Upper lobe of right lung (tissue), 1 donor: ENCODE measurements around the gene GALNT3. TPM values are rescaled to one million over a fixed set of nuclear protein-coding genes. Genes with fewer than 3 reads are reported as not detected.

ENCODE experiments used
- ATAC-seq: fragments of 200-7000 bp; cut with Tn5 transposase; one replicate; pipeline ENCODE4 v1.9.1; 2020; ENCODE audit warnings: mild to moderate bottlenecking, moderate library complexity
- DNase-seq: peaks from one replicate; pipeline ENCODE4 v3.0.0-alpha.2; 2020
- H3K27ac ChIP-seq: fragments of 200-600 bp; one replicate; pipeline ENCODE4 v1.8.0; 2022
- H3K27me3 ChIP-seq: fragments of 200-600 bp; one replicate; pipeline ENCODE4 v1.8.0; 2022; ENCODE audit warnings: mild to moderate bottlenecking
- H3K36me3 ChIP-seq: fragments of 200-600 bp; one replicate; pipeline ENCODE4 v1.8.0; 2022
- H3K4me1 ChIP-seq: fragments of 200-600 bp; one replicate; pipeline ENCODE4 v1.8.0; 2022
- H3K4me3 ChIP-seq: fragments of 200-600 bp; one replicate; pipeline ENCODE4 v1.8.0; 2022; ENCODE audit warnings: mild to moderate bottlenecking
- H3K9me3 ChIP-seq: fragments of 200-600 bp; one replicate; pipeline ENCODE4 v1.8.0; 2022
- CTCF ChIP-seq: fragments of 200-600 bp; IDR thresholded peaks from one replicate; pipeline ENCODE4 v1.8.0; 2022; ENCODE audit warnings: antibody characterized with exemption
- intact Hi-C: fragments of 100-400 bp; cut with DNase I; formaldehyde crosslinking; loops from one replicate; pipeline ENCODE4 v1.11.0; 2022
- total RNA-seq: library from RNA; stranded (reverse); fragmentation: NEBNext Ultra II Directional; extraction: Animal tissue kit (Norgen Biotek cat#: 25700); gene quantifications from one replicate; pipeline ENCODE4 v1.2.1, GENCODE V29; 2021
- donor health status: DM: no; HTN: yes; CAD: no; lungs with severe emphysema.

GALNT3 gene
- total RNA-seq, 1 donor from 2014 or later = 25.8 TPM

- peak; percentile 60 for ATAC-seq
- no peak overlapping the region for H3K4me3 ChIP-seq
- no peak for DNase-seq
Observed at GRCh38 chr2:165743442-165743841, 50.6 kb downstream of the GALNT3 start.

GRCh38 chr2:165725421-165725820 is 68.6 kb downstream of the GALNT3 start:
- DNase-seq (no peak), ATAC-seq (no peak)
- H3K9me3 ChIP-seq = no peaks in the 10 kb centered on the region
- intact Hi-C loops = no loop called here
- TF ChIP-seq CTCF = no peak
- H3K36me3 ChIP-seq = no peaks in the 10 kb centered on the region
- peaks cover 6% of the 10 kb centered on the region for H3K27me3 ChIP-seq
- H3K4me1 ChIP-seq = no peaks in the 10 kb centered on the region
- H3K27ac ChIP-seq = no peak overlapping the region
- no peak overlapping the region for H3K4me3 ChIP-seq

More at GRCh38 chr2:165743442-165743841, 50.6 kb downstream of the GALNT3 start:
- intact Hi-C loops = no loop called here
- H3K36me3 ChIP-seq = no peaks in the 10 kb centered on the region
- no peak for TF ChIP-seq CTCF
- peaks cover 4% of the 10 kb centered on the region for H3K4me1 ChIP-seq
- no peaks in the 10 kb centered on the region for H3K9me3 ChIP-seq
- no peaks in the 10 kb centered on the region for H3K27me3 ChIP-seq
- H3K27ac ChIP-seq = no peak overlapping the region

GRCh38 chr2:165720511-165720910 is 73.5 kb downstream of the GALNT3 start:
- Histone ChIP-seq H3K36me3 (no peaks in the 10 kb centered on the region), H3K4me1 (no peaks in the 10 kb centered on the region), H3K27ac (no peak overlapping the region), H3K27me3 (peaks cover 6% of the 10 kb centered on the region), H3K9me3 (no peaks in the 10 kb centered on the region), H3K4me3 (no peak overlapping the region)
- TF ChIP-seq CTCF = no peak
- DNase-seq = no peak
- ATAC-seq = no peak
- intact Hi-C loops = no loop called here

- DNase-seq (no peak), ATAC-seq (no peak)
- H3K4me3 ChIP-seq = no peak overlapping the region
- intact Hi-C loops = no loop called here
- no peak overlapping the region for H3K27ac ChIP-seq
- TF ChIP-seq CTCF = no peak
- no peaks in the 10 kb centered on the region for H3K36me3 ChIP-seq
- no peaks in the 10 kb centered on the region for H3K4me1 ChIP-seq
- H3K27me3 ChIP-seq = peaks cover 1% of the 10 kb centered on the region
- H3K9me3 ChIP-seq = no peaks in the 10 kb centered on the region
Observed at GRCh38 chr2:165718610-165719210, 75.3 kb downstream of the GALNT3 start.

- DNase-seq (no peak), ATAC-seq (no peak)
- no peaks in the 10 kb centered on the region for H3K36me3 ChIP-seq
- H3K4me3 ChIP-seq = no peak overlapping the region
- no peaks in the 10 kb centered on the region for H3K9me3 ChIP-seq
- no peaks in the 10 kb centered on the region for H3K27me3 ChIP-seq
- H3K4me1 ChIP-seq = no peaks in the 10 kb centered on the region
- no peak for TF ChIP-seq CTCF
- no peak overlapping the region for H3K27ac ChIP-seq
- intact Hi-C loops = no loop called here
Observed at GRCh38 chr2:165716091-165716490, 78.0 kb downstream of the GALNT3 start.
